Lower lobe of right lung (tissue), 2 donors: ENCODE data around the gene YEATS2. TPM values are rescaled to one million over a fixed set of nuclear protein-coding genes. Genes with fewer than 3 reads are reported as not detected.

ENCODE experiments used
- ATAC-seq, 2 donors: fragments of 200-7000 bp; cut with Tn5 transposase; one replicate each; pipeline ENCODE4 v1.9.1; 2020 to 2022; ENCODE audit warnings: mild to moderate bottlenecking in 2 of 2, moderate library complexity in 2 of 2
- DNase-seq: peaks from one replicate; pipeline ENCODE4 v3.0.0-alpha.2; 2020
- H3K27ac ChIP-seq: fragments of 200-600 bp; one replicate; pipeline ENCODE4 v1.8.0; 2022
- H3K27me3 ChIP-seq: fragments of 200-600 bp; one replicate; pipeline ENCODE4 v1.8.0; 2022; ENCODE audit warnings: low read depth
- H3K36me3 ChIP-seq: fragments of 200-600 bp; one replicate; pipeline ENCODE4 v1.8.0; 2022; ENCODE audit warnings: mild to moderate bottlenecking
- H3K4me1 ChIP-seq: fragments of 200-600 bp; one replicate; pipeline ENCODE4 v1.8.0; 2022
- H3K4me3 ChIP-seq: fragments of 200-600 bp; one replicate; pipeline ENCODE4 v1.8.0; 2022; ENCODE audit warnings: mild to moderate bottlenecking
- H3K9me3 ChIP-seq: fragments of 200-600 bp; one replicate; pipeline ENCODE4 v1.8.0; 2022
- CTCF ChIP-seq: fragments of 200-600 bp; IDR thresholded peaks from one replicate; pipeline ENCODE4 v1.8.0; 2022; ENCODE audit warnings: antibody characterized with exemption, mild to moderate bottlenecking
- intact Hi-C: fragments of 100-400 bp; cut with DNase I; formaldehyde crosslinking; loops from one replicate; pipeline ENCODE4 v1.11.0; 2022
- total RNA-seq: library from RNA; stranded (reverse); fragmentation: NEBNext Ultra II Directional; extraction: Animal tissue kit (Norgen Biotek cat#: 25700); gene quantifications from one replicate; pipeline ENCODE4 v1.2.1, GENCODE V29; 2021
- donor health status: DM: no; HTN: yes; CAD: no; lungs with severe emphysema.

Gene YEATS2
- total RNA-seq, 1 donor from 2014 or later = 29.0 TPM

DNA sequence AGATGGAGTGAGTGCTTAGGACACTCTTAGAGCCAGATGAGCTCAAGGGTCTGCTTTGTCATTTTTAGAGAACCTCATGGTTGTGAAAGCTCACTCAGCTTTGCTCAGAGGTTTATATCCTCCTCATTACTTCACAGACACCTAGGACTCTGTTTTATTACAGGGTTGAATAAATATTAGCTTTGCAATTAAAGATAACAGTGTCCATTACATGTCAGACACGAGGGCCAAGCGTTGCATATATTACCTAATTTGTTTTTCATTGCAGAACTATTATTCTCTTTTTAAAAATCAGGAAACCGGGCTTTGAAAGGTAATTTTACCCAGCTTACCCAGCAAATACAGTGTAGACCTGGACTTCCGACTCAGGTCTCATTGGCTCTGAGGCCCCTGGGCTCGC, 111.7 kb downstream of the YEATS2 start:
- ATAC-seq (no peak), DNase-seq (no peak)
- intact Hi-C loops = no loop called here
- no peaks in the 10 kb centered on the region for H3K9me3 ChIP-seq
- H3K27me3 ChIP-seq = no peaks in the 10 kb centered on the region
- peaks cover 90% of the 10 kb centered on the region for H3K36me3 ChIP-seq
- H3K4me1 ChIP-seq = no peaks in the 10 kb centered on the region
- TF ChIP-seq CTCF = no peak
- no peak overlapping the region for H3K27ac ChIP-seq
- no peak overlapping the region for H3K4me3 ChIP-seq

- ATAC-seq = no peak
- no peak for DNase-seq
- no peak overlapping the region for H3K27ac ChIP-seq
- intact Hi-C loops = no loop called here
- no peaks in the 10 kb centered on the region for H3K4me1 ChIP-seq
- H3K4me3 ChIP-seq = no peak overlapping the region
- TF ChIP-seq CTCF = no peak
- no peaks in the 10 kb centered on the region for H3K9me3 ChIP-seq
- H3K27me3 ChIP-seq = no peaks in the 10 kb centered on the region
- H3K36me3 ChIP-seq = peaks cover 76% of the 10 kb centered on the region
These were observed 113.3 kb downstream of the YEATS2 start for GRCh38 chr3:183810643-183811594.

- ATAC-seq (no peak), DNase-seq (no peak)
- no peak for TF ChIP-seq CTCF
- intact Hi-C loops = no loop called here
- Histone ChIP-seq H3K27ac (no peak overlapping the region), H3K4me3 (no peak overlapping the region), H3K9me3 (no peaks in the 10 kb centered on the region), H3K27me3 (no peaks in the 10 kb centered on the region), H3K4me1 (no peaks in the 10 kb centered on the region), H3K36me3 (peaks cover 75% of the 10 kb centered on the region)
These were observed 114.0 kb downstream of the YEATS2 start for GRCh38 chr3:183811638-183812037.

- no peaks in the 10 kb centered on the region for H3K27me3 ChIP-seq
- H3K36me3 ChIP-seq = peaks cover 69% of the 10 kb centered on the region
- DNase-seq (no peak), ATAC-seq (no peak)
- no peak overlapping the region for H3K4me3 ChIP-seq
- no peaks in the 10 kb centered on the region for H3K9me3 ChIP-seq
- no peaks in the 10 kb centered on the region for H3K4me1 ChIP-seq
- intact Hi-C loops = no loop called here
- H3K27ac ChIP-seq = no peak overlapping the region
- TF ChIP-seq CTCF = no peak
These were observed 115.3 kb downstream of the YEATS2 start for GRCh38 chr3:183812761-183813445.

DNA sequence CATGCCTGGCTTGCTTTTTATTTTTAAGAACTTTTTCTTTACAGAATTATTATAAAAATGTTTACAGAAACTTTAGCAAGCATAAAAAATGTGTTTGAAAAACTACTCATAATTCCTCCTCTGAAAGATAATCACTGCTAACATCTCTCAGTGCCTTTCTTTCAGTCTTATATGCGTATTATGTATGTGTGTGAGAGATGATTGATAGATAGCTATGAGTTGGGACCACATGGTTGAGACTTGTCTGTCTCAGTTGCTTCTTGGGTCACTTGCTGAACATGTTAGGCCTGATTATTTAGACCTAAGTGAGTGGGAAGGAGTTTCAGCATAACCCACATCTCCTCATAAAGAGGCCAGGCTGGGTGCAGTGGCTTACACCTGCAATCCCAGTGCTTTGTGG, 116.6 kb downstream of the YEATS2 start:
- peaks cover 56% of the 10 kb centered on the region for H3K36me3 ChIP-seq
- no peaks in the 10 kb centered on the region for H3K4me1 ChIP-seq
- ATAC-seq = no peak
- H3K27me3 ChIP-seq = no peaks in the 10 kb centered on the region
- H3K9me3 ChIP-seq = no peaks in the 10 kb centered on the region
- no peak overlapping the region for H3K4me3 ChIP-seq
- no peak overlapping the region for H3K27ac ChIP-seq
- no peak for TF ChIP-seq CTCF
- intact Hi-C loops = no loop called here
- DNase-seq = no peak
